Central memory CD8-positive, alpha-beta T cell (primary cell): ENCODE data around the gene KRTAP9-1.
"Not testable (repeated sequence)": the region's sequence is repeated elsewhere in the genome, so short reads cannot be mapped to it uniquely, and the experiment has no call there.

Experiments used
- ATAC-seq: fragments of 150-1000 bp; cut with Tn5 transposase; replicated peaks from 2 replicates; pipeline ENCODE4 v1.10.0; 2022; ENCODE audit warnings: mild to moderate bottlenecking, moderate FRiP score, moderate number of reproducible peaks; ENCODE audit not compliant: poor library complexity, severe bottlenecking; ENCODE audit errors: extremely low read depth
- DNase-seq, 2 donors: peaks; one replicate each; pipeline ENCODE4 v3.0.0; 2021; ENCODE audit warnings: low spot score in 2 of 2
- H3K27ac Mint-ChIP-seq: one replicate; pipeline ENCODE4 v1.8.0; 2022; ENCODE audit warnings: low read depth, mild to moderate bottlenecking, moderate library complexity, mixed read lengths
- H3K27me3 Mint-ChIP-seq: one replicate; pipeline ENCODE4 v1.8.0; 2022; ENCODE audit warnings: mixed read lengths
- H3K36me3 Mint-ChIP-seq: one replicate; pipeline ENCODE4 v1.8.0; 2022; ENCODE audit warnings: mild to moderate bottlenecking, moderate library complexity, mixed read lengths; ENCODE audit not compliant: insufficient read depth
- H3K4me1 Mint-ChIP-seq: one replicate; pipeline ENCODE4 v1.8.0; 2022; ENCODE audit warnings: mixed read lengths
- H3K4me3 Mint-ChIP-seq: one replicate; pipeline ENCODE4 v1.8.0; 2022; ENCODE audit warnings: mild to moderate bottlenecking, moderate library complexity, mixed read lengths
- H3K9me3 Mint-ChIP-seq: one replicate; pipeline ENCODE4 v1.8.0; 2022; ENCODE audit warnings: mixed read lengths

The KRTAP9-1 gene

DNA sequence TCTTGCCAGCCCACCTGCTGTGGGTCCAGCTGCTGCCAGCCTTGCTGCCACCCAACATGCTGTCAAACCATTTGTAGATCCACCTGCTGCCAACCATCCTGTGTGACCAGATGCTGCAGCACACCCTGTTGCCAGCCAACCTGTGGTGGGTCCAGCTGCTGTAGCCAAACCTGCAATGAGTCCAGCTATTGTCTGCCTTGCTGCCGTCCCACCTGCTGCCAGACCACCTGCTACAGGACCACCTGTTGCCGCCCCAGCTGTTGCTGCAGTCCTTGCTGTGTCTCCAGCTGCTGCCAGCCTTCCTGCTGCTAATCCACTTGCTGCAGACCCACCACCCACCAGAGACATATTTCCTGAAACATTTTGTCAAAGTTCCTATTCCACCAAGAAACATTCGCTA lies 641 bp downstream of the KRTAP9-1 start:
- no peak for ATAC-seq
- no peaks in the 10 kb centered on the region for H3K36me3 Mint-ChIP-seq
- DNase-seq: no peak
- H3K4me3 Mint-ChIP-seq: no peak overlapping the region
- no peaks in the 10 kb centered on the region for H3K4me1 Mint-ChIP-seq
- no peaks in the 10 kb centered on the region for H3K9me3 Mint-ChIP-seq
- peaks cover 61% of the 10 kb centered on the region for H3K27me3 Mint-ChIP-seq
- no peak overlapping the region for H3K27ac Mint-ChIP-seq

DNA sequence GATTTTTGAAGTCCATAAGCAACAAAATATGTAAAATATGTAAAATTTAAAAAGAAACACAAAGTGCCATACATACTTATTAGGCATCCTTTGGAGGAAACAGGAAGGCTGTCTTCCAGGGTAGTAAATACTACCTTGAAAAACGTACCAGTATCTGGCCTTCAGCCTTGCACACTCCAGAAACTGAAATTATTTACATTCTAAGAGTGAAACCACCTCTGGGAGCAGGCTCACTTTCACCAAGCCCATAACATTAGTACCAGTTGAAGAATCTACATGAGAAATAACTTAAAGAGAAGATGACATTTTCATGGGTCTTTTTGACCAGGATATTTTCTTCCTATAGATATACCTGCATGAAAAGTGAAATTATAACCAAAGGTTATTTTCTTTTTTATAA lies 6.4 kb downstream of the KRTAP9-1 start:
- DNase-seq (no peak), ATAC-seq (no peak)
- H3K27ac Mint-ChIP-seq: no peak overlapping the region
- H3K36me3 Mint-ChIP-seq: no peaks in the 10 kb centered on the region
- H3K9me3 Mint-ChIP-seq: no peaks in the 10 kb centered on the region
- H3K27me3 Mint-ChIP-seq: peaks cover 32% of the 10 kb centered on the region
- H3K4me3 Mint-ChIP-seq: no peak overlapping the region
- H3K4me1 Mint-ChIP-seq: no peaks in the 10 kb centered on the region

DNA sequence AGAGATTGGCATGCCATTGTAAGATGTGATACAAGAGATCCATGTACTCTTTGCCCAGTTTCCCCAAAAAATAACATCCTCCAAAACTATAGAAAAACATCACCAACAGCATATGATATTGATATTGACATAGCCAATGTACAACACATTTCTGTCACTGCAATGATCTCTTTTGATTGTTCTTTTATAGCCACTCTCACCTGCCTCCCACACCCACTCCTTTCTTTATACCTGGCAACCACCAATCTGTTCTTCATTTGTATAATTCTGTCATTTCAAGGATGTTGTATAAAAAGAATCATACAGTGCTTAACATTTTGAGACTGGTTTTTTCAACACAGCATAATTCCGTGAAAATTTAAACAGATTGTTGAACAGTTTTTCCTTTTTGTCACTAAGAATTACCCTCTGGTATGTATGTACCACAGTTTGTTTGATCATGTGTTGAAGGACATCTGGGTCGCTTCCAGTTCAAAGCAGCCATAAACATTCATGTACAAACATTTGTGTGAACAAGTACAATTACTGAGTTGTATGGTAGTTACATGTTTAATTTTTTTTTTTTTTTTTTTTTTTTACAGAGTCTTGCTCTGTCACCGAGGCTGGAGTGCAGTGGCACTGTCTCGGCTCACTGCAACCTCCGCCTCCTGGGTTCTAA lies 9.9 kb downstream of the KRTAP9-1 start:
- no peak for ATAC-seq
- H3K36me3 Mint-ChIP-seq: no peaks in the 10 kb centered on the region

DNA sequence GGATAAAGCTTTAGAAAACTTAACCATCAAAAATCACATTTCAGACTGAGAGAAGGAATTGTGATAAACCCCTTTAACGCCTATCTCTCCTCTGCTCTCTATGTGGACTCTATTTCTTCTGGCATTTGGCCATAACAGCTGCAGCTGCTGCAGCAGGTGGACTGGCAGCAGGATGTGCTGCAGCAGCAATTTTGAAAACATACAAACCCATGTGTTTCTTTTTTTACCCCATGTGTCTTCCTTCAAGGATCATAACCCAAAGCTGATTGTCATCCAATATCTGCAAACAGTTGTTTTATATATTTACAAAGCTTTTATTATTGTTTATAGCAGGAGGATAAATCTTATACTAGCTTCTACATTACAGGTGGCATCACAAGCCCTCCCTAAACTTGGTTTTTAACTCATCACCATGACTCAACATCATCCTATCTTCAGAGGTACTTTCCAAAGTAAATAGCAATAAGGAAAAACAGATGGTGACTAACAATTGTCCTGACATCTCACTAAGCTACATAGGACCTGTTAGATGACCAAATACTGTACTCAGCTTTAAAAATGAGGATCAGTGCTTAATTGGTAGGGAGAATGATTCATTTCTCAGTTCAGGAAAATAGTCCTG lies 22.3 kb downstream of the KRTAP9-1 start:
- Mint-ChIP-seq H3K9me3 (no peaks in the 10 kb centered on the region), H3K4me1 (no peaks in the 10 kb centered on the region), H3K36me3 (peaks cover 2% of the 10 kb centered on the region), H3K27ac (no peak overlapping the region), H3K4me3 (no peak overlapping the region), H3K27me3 (peaks cover 91% of the 10 kb centered on the region)
- DNase-seq (no peak), ATAC-seq (no peak)

More for the DNA sequence above, 9.9 kb downstream of the KRTAP9-1 start:
- Mint-ChIP-seq H3K9me3 (no peaks in the 10 kb centered on the region), H3K27ac (no peak overlapping the region), H3K27me3 (peaks cover 13% of the 10 kb centered on the region), H3K4me1 (no peaks in the 10 kb centered on the region), H3K4me3 (no peak overlapping the region)
- DNase-seq: no peak

DNA sequence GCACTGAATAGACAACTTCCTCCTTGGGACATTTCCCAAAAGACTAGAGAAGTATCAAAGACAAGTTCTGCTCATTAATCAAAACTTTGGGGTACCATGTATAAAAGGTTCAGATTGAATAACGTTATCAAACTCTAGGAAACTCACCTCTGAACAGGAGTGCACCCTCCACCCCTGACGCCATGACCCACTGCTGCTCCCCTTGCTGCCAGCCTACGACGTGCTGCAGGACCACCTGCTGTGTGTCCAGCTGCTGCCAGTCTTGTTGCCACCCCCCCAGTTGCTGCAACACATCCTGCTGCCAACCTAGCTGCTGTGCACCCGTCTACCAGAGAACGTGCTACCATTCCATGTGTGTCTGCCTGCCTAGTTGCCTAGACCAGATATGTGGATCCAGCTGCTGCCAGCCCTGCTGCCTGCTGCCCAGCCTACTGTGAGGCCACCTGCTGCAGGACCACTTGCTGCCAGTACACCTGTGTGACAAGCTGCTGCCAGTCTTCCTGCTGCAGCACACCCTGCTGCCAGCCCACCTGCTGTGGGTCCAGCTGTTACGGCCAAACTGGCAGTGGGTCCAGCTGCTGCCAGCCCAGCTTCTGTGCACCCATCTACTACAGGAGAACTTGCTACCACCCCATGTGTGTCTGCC lies 23.0 kb downstream of the KRTAP9-1 start:
- Mint-ChIP-seq H3K9me3 (no peaks in the 10 kb centered on the region), H3K36me3 (peaks cover 2% of the 10 kb centered on the region), H3K27ac (no peak overlapping the region), H3K4me3 (no peak overlapping the region), H3K27me3 (peaks cover 92% of the 10 kb centered on the region), H3K4me1 (no peaks in the 10 kb centered on the region)
- ATAC-seq (no peak), DNase-seq (no peak)

DNA sequence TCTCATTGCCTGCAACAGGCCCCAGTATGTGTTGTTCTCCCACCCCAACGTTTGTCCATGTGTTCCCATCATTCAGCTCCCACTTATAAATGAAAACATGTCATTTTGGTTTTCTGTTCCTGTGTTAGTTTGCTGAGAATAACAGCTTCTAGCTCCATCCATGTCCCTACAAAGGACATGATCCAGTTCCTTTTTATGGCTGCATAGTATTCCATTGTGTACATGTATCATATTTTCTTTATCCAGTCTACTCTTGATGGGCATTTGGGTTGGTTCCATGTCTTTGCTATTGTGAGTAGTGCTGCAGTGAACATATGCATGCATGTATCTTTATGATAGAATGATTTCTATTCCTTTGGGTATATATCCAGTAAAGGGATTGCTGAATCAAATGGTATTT lies 26.0 kb downstream of the KRTAP9-1 start:
- no peak for ATAC-seq
- peaks cover 87% of the 10 kb centered on the region for H3K27me3 Mint-ChIP-seq
- no peak for DNase-seq
- no peak overlapping the region for H3K4me3 Mint-ChIP-seq
- no peaks in the 10 kb centered on the region for H3K36me3 Mint-ChIP-seq
- no peak overlapping the region for H3K27ac Mint-ChIP-seq
- H3K9me3 Mint-ChIP-seq: peaks cover 5% of the 10 kb centered on the region
- no peaks in the 10 kb centered on the region for H3K4me1 Mint-ChIP-seq

DNA sequence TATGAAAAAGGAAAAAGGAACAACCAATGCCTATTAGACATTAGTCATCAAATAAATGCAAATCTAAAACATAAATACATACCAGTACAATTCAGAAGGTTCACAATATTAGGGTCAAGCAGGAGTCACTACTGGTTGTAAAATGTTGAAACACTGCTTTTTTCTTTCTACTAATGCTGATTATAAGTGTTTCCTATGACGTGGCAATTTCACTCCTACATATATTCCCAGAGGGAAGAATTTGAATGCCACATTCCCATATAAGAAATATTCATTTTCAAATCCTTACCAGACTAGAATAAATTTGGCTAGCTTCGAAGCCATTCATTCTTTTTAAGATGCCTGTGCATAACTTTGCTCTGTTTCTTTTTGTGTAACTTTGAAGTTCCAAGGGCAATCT lies 34.1 kb downstream of the KRTAP9-1 start:
- H3K36me3 Mint-ChIP-seq: peaks cover 2% of the 10 kb centered on the region
- DNase-seq (no peak), ATAC-seq (no peak)
- H3K9me3 Mint-ChIP-seq: peaks cover 5% of the 10 kb centered on the region
- H3K4me3 Mint-ChIP-seq: no peak overlapping the region
- H3K27ac Mint-ChIP-seq: no peak overlapping the region
- H3K27me3 Mint-ChIP-seq: peaks cover 35% of the 10 kb centered on the region
- no peaks in the 10 kb centered on the region for H3K4me1 Mint-ChIP-seq

DNA sequence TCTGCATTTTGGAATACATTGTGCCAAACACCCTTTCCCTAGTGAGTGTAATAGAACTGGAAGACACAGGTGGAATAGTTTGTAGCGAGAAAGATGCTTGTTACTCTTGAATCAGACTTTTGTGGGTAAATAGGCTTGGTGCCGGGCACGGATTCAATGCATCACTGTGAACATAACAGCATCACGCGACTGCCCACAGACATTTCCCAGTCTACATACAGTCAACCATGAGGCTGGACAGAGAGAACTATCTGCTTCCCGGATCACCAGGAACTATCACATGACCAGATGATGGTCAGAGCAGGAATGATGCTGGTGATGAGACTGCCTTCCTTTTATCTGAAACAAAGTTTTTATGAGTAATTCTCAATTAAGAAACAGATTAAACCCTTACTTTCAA lies 36.4 kb downstream of the KRTAP9-1 start:
- peaks cover 2% of the 10 kb centered on the region for H3K36me3 Mint-ChIP-seq
- H3K4me3 Mint-ChIP-seq: no peak overlapping the region
- no peak overlapping the region for H3K27ac Mint-ChIP-seq
- no peak for DNase-seq
- peaks cover 26% of the 10 kb centered on the region for H3K27me3 Mint-ChIP-seq
- ATAC-seq: no peak
- H3K4me1 Mint-ChIP-seq: no peaks in the 10 kb centered on the region
- H3K9me3 Mint-ChIP-seq: no peaks in the 10 kb centered on the region

DNA sequence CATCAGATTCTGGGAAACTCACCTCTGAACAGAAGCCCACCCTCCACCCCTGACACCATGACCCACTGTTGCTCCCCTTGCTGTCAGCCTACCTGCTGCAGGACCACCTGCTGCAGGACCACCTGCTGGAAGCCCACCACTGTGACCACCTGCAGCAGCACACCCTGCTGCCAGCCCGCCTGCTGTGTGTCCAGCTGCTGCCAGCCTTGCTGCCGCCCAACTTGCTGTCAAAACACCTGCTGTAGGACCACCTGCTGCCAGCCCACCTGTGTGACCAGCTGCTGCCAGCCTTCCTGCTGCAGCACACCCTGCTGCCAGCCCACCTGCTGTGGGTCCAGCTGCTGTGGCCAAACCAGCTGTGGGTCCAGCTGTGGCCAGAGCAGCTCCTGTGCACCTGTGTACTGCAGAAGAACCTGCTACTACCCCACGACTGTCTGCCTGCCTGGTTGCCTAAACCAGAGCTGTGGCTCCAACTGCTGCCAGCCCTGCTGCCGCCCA lies 37.0 kb downstream of the KRTAP9-1 start, which contains the start of gene KRTAP9-2:
Gene KRTAP9-2 (plus strand): TSS at position 51 of the 498 bp plus-strand sequence. CDS start 7 bp downstream, at position 58.
- not testable (repeated sequence) for DNase-seq, ATAC-seq, H3K9me3 Mint-ChIP-seq, H3K4me1 Mint-ChIP-seq, H3K36me3 Mint-ChIP-seq, H3K4me3 Mint-ChIP-seq, H3K27ac Mint-ChIP-seq
- H3K27me3 Mint-ChIP-seq: peaks cover 26% of the 10 kb centered on the region

DNA sequence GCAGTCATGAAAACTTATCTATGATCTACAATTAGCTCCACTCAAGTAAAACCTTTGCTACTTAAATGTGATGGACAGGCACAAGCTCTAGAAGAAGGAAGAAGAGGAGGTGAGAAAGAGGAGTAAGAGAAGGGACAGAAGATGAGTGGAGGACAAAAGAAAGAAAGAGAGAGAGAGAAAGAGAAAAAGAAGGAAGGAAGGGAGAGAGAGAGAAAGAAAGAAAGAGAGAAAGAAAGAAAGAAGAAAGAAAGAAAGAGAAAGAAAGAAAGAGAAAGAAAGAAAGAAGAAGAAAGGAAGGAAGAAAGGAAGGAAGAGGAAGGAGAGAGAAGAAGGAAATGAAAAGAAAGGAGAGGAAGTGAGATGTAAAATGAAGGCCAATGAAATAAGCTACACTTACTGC lies 40.4 kb downstream of the KRTAP9-1 start:
- Mint-ChIP-seq H3K9me3 (no peaks in the 10 kb centered on the region), H3K27ac (no peak overlapping the region), H3K4me1 (no peaks in the 10 kb centered on the region), H3K4me3 (no peak overlapping the region), H3K36me3 (peaks cover 2% of the 10 kb centered on the region), H3K27me3 (peaks cover 42% of the 10 kb centered on the region)
- no peak for DNase-seq
- ATAC-seq: no peak

DNA sequence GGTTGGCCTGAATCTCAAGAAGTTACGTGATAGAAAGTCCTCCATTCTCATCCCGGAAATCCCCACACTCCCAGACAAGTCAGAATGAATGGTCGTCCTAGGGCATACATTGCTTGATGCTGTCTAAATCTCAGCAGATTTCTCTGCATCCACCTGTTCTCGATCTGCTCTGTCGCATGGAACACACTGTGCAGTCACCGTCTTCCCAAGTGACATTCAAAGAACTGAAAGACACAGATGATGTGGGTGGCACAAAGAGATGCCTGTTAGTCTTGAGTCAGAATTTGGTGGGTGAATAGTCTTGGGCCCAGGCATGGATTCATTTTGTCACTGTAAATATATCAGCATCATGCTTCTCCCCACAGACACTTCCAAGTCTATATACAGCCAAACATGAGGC lies 42.0 kb downstream of the KRTAP9-1 start:
- peaks cover 2% of the 10 kb centered on the region for H3K36me3 Mint-ChIP-seq
- DNase-seq (no peak), ATAC-seq (no peak)
- H3K27me3 Mint-ChIP-seq: peaks cover 56% of the 10 kb centered on the region
- H3K9me3 Mint-ChIP-seq: no peaks in the 10 kb centered on the region
- H3K27ac Mint-ChIP-seq: no peak overlapping the region
- no peak overlapping the region for H3K4me3 Mint-ChIP-seq
- no peaks in the 10 kb centered on the region for H3K4me1 Mint-ChIP-seq

DNA sequence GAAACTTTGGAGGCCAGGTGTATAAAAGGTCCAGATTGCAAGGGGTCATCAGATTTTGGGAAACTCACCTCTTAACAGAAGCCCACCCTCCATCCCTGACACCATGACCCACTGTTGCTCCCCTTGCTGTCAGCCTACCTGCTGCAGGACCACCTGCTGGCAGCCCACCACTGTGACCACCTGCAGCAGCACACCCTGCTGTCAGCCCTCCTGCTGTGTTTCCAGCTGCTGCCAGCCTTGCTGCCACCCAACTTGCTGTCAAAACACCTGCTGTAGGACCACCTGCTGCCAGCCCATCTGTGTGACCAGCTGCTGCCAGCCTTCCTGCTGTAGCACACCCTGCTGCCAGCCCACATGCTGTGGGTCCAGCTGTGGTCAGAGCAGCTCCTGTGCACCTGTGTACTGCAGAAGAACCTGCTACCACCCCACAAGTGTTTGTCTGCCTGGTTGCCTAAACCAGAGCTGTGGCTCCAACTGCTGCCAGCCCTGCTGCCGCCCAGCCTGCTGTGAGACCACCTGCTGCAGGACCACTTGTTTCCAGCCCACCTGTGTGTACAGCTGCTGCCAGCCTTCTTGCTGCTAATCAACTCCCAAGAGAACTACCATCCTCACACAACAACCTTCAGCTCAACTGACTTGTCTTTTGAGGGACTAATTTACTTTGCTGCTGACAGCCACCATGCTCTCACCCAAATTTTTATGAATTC lies 42.9 kb downstream of the KRTAP9-1 start, which contains the start of gene KRTAP9-3:
Gene KRTAP9-3 (plus strand): TSS at position 51 of the 707 bp plus-strand sequence. CDS start 53 bp downstream, at position 104.
- H3K36me3 Mint-ChIP-seq, DNase-seq, H3K4me3 Mint-ChIP-seq, ATAC-seq, H3K4me1 Mint-ChIP-seq, H3K9me3 Mint-ChIP-seq: not testable (repeated sequence)
- H3K27me3 Mint-ChIP-seq: peaks cover 57% of the 10 kb centered on the region
- peak within 1 kb of the TSS; percentile 32 for H3K27ac Mint-ChIP-seq
